OCI-LY3 (cell line): ENCODE data around the gene SP140.

Experiments used
- H2AFZ ChIP-seq: fragments of 200-600, 300-600 bp; shearing (Covaris generic); 2 replicates; pipeline ENCODE4 v1.6.0; 2014; ENCODE audit warnings: antibody characterized with exemption, low read depth, low read length
- H3K27ac ChIP-seq: fragments of 200-600, 300-600 bp; sonication (generic); 2 replicates; pipeline ENCODE4 v1.5.1; 2014; ENCODE audit warnings: mild to moderate bottlenecking, low read length, moderate library complexity, mixed read lengths
- H3K27me3 ChIP-seq: fragments of 200-600, 300-600 bp; sonication (generic); 2 replicates; pipeline ENCODE4 v1.6.1; 2014; ENCODE audit warnings: low read depth, low read length, mixed read lengths
- H3K36me3 ChIP-seq: fragments of 200-600, 300-600 bp; sonication (generic); replicated peaks from 2 replicates; pipeline ENCODE3; 2014; ENCODE audit warnings: low read depth, low read length, mixed read lengths
- H3K4me1 ChIP-seq: fragments of 300-600, 200-600 bp; sonication (generic); 2 replicates; pipeline ENCODE4 v1.6.1; 2014; ENCODE audit warnings: low read length, mixed read lengths
- H3K4me2 ChIP-seq: fragments of 200-600, 300-600 bp; sonication (generic); 2 replicates; pipeline ENCODE4 v1.6.1; 2014; ENCODE audit warnings: low read length, mixed read lengths
- H3K4me3 ChIP-seq: fragments of 300-600, 200-600 bp; sonication (generic); 2 replicates; pipeline ENCODE4 v1.5.1; 2014; ENCODE audit warnings: antibody characterized with exemption, mild to moderate bottlenecking, low read length, moderate library complexity
- H3K79me2 ChIP-seq: fragments of 300-600, 200-600 bp; shearing (Covaris generic); 2 replicates; pipeline ENCODE4 v1.6.1; 2014; ENCODE audit warnings: mild to moderate bottlenecking, low read length, mixed read lengths
- H3K9ac ChIP-seq: fragments of 300-600, 200-600 bp; shearing (Covaris generic); 2 replicates; pipeline ENCODE4 v1.6.0; 2014; ENCODE audit warnings: mild to moderate bottlenecking, low read length, moderate library complexity
- H3K9me3 ChIP-seq: fragments of 200-600, 300-600 bp; shearing (Covaris generic); 2 replicates; pipeline ENCODE4 v1.6.1; 2014; ENCODE audit warnings: low read length, mixed read lengths; ENCODE audit not compliant: insufficient read depth
- H4K20me1 ChIP-seq: fragments of 200-600, 300-600 bp; sonication (generic); 2 replicates; pipeline ENCODE4 v1.6.1; 2016; ENCODE audit warnings: low read length, mixed read lengths; ENCODE audit not compliant: insufficient read depth
- CTCF ChIP-seq: fragments of 200-600, 300-600 bp; sonication (generic); IDR thresholded peaks from 2 replicates; pipeline ENCODE4 v1.5.1; 2014; ENCODE audit warnings: antibody characterized with exemption, low read length, low read depth
- EZH2phosphoT487 ChIP-seq: fragments of 200-600 bp; shearing (Covaris generic); IDR thresholded peaks from 2 replicates; pipeline ENCODE4 v1.6.1; 2018; ENCODE audit warnings: antibody characterized with exemption, mixed run types, low read depth

The SP140 gene

GRCh38 chr2:230325316-230326243 lies 100.0 kb downstream of the SP140 start:
- H3K79me2 ChIP-seq, result peaks cover 13% of the 10 kb centered on the region
- peaks cover 4% of the 10 kb centered on the region; the same call in 1 of the 2 replicates for H3K9me3 ChIP-seq
- no peaks in the 10 kb centered on the region for H4K20me1 ChIP-seq
- no peaks in the 10 kb centered on the region for H3K27me3 ChIP-seq
- H2AFZ ChIP-seq, result no peak overlapping the region
- no peak overlapping the region for H3K9ac ChIP-seq
- H3K4me1 ChIP-seq, result peaks cover 36% of the 10 kb centered on the region
- TF ChIP-seq CTCF (no peak), EZH2phosphoT487 (no peak)
- no peak overlapping the region for H3K4me3 ChIP-seq
- H3K27ac ChIP-seq, result no peak overlapping the region
- no peak overlapping the region for H3K4me2 ChIP-seq
- H3K36me3 ChIP-seq, result peaks cover 21% of the 10 kb centered on the region

DNA sequence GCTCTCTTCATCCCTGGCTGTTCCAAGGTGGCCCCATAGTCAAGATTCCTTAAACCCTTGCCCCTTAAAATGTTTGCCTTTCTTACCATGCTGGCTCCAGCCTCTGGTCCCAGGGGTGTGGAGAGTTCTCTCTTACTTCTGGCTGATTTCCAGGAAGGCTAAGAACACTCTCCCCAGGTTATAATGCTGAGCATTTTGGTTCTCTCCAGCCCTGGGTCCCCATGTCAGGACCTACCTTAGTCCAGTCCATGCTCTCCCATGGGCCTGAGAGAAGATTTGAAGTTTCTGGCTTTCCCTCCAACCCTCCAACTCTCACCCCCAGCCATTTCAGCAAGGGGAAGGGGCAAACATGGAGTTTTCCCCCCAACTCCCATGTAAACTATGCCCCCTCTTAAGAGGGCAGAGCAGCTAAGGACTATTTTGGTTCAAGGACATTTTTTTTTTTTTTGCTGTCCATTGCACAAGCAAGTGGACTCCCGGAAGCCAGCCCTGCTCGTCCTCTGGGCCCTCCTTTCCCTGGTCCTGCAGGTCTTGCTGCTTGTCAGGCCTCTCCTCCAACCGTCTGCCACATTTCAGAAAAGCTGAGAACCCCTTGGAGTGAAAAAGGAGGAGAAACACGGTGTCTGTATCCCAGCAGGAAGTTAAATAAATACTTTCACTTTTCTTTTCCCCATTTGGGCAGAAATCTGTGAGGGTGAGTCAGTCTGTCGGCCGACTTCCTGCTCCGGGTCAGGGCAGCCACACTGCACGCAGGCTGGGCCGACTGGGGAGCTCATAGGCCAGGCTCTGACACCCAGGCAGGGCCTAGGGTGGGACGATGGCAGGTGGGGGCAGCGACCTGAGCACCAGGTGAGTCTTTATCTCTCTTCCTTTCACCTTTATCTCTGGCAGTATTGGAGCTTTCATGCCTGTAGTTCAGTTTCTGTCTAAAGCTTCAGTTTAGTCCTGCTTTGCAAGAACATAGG lies 101.2 kb downstream of the SP140 start, which contains the start of gene SP140L:
Gene SP140L, plus strand, starts transcription at position 741 of the 965 bp plus-strand sequence. Its CDS starts 77 bp downstream, at position 818.
- H3K27ac ChIP-seq, result peak within 1 kb of the TSS; percentile 99
- peak within 1 kb of the TSS; percentile 87 for H3K4me3 ChIP-seq
- peaks cover 13% of the 10 kb centered on the region for H3K79me2 ChIP-seq
- TF ChIP-seq CTCF, result no peak
- no peak for TF ChIP-seq EZH2phosphoT487
- H3K9ac ChIP-seq, result peak within 1 kb of the TSS; percentile 88
- H3K4me1 ChIP-seq, result peaks cover 36% of the 10 kb centered on the region
- peaks cover 4% of the 10 kb centered on the region; the same call in 1 of the 2 replicates for H3K9me3 ChIP-seq
- peaks cover 19% of the 10 kb centered on the region for H3K36me3 ChIP-seq
- peak within 1 kb of the TSS; percentile 98 for H3K4me2 ChIP-seq
- no peaks in the 10 kb centered on the region for H4K20me1 ChIP-seq
- peak within 1 kb of the TSS; percentile 82; the same call in 1 of the 2 replicates for H2AFZ ChIP-seq
- no peaks in the 10 kb centered on the region for H3K27me3 ChIP-seq

DNA sequence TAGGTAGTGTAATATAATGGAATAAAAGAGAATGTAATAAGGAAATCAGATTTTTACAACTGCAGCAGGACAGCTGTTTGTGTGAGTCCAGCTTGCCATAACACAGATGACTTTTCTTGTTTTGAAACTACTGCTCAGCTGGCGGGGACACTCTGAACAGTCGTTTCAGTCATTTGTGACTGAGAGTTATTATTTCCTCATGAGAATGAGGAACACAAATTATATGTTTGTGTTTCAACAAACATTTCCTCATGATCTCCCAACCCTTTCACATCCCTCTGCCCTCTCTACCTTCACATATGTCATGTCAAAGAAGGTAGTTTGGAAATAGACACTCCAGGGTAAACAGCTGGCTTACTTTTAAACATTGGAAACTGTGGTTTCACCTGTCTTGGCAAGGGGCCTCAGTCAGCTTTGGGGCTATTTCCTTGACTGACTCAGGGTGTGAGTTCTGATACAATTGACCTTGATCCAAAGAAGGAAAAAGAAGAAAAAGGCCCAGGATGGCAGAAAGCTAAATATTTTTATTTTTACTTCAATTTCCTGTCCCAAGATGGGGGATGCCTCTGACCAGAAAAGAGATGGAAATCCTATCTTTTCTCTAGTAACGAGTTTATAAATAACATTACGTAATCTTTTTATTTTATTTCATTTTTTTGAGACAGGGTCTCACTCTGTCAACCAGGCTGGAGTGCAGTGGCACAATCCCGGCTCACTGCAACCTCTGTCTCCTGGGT lies 102.0 kb downstream of the SP140 start:
- H3K27ac ChIP-seq, result peak overlapping the region; percentile 99
- peaks cover 13% of the 10 kb centered on the region for H3K79me2 ChIP-seq
- TF ChIP-seq CTCF (no peak), EZH2phosphoT487 (no peak)
- no peaks in the 10 kb centered on the region for H3K27me3 ChIP-seq
- peak overlapping the region; percentile 82; the same call in 1 of the 2 replicates for H2AFZ ChIP-seq
- no peaks in the 10 kb centered on the region for H4K20me1 ChIP-seq
- peak overlapping the region; percentile 88 for H3K9ac ChIP-seq
- H3K4me1 ChIP-seq, result peaks cover 36% of the 10 kb centered on the region
- peak overlapping the region; percentile 98 for H3K4me2 ChIP-seq
- H3K9me3 ChIP-seq, result peaks cover 4% of the 10 kb centered on the region; the same call in 1 of the 2 replicates
- H3K4me3 ChIP-seq, result peak overlapping the region; percentile 87
- H3K36me3 ChIP-seq, result peaks cover 15% of the 10 kb centered on the region
